ENCODE measurements around the gene PLXDC2. TPM values are rescaled to one million over a fixed set of nuclear protein-coding genes. Genes with fewer than 3 reads are reported as not detected.

PLXDC2 gene
- total and polyA plus RNA-seq, 10 of the 15 experiments (the other 5 are each of a cell fraction or from before 2014, with no cell fraction given), result 0.05 to 1.8 (median 0.14) TPM; not detected in 2

DNA sequence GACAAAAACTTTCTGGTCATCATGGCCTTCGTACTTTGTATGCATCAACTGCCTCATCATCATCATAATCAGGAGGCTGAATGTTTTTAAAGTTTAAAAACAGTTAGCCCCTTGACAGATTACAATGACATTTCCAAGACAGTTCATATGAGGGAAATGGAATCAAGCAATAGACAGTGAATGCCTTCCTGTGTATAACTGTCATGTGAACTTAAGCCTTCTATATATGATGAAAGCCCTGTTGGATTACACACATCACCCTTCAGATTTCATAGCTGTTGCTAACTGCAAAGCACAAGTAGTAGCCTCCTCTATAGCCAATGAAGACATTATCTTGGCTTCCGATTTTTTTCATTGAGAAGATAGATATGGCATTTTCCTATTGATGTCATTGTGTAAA is 154.0 kb downstream of the PLXDC2 start (continued):
- TF ChIP-seq TCF12 (IDR thresholded peaks at IDR 0.05; ENCODE audit: low read depth, low read length) (no peak), ZNF217 (IDR thresholded peaks at IDR 0.05) (no peak), NFYA (IDR thresholded peaks at IDR 0.05; ENCODE audit: borderline replicate concordance, low read depth, low read length) (no peak), LARP7 (IDR thresholded peaks at IDR 0.05) (no peak), DPF2 (IDR thresholded peaks at IDR 0.05) (no peak), NBN (IDR thresholded peaks at IDR 0.05) (no peak), RELA (IDR thresholded peaks at IDR 0.05; ENCODE audit: borderline replicate concordance, partially characterized antibody) (no peak)
- TF ChIP-seq, protein P1, sequence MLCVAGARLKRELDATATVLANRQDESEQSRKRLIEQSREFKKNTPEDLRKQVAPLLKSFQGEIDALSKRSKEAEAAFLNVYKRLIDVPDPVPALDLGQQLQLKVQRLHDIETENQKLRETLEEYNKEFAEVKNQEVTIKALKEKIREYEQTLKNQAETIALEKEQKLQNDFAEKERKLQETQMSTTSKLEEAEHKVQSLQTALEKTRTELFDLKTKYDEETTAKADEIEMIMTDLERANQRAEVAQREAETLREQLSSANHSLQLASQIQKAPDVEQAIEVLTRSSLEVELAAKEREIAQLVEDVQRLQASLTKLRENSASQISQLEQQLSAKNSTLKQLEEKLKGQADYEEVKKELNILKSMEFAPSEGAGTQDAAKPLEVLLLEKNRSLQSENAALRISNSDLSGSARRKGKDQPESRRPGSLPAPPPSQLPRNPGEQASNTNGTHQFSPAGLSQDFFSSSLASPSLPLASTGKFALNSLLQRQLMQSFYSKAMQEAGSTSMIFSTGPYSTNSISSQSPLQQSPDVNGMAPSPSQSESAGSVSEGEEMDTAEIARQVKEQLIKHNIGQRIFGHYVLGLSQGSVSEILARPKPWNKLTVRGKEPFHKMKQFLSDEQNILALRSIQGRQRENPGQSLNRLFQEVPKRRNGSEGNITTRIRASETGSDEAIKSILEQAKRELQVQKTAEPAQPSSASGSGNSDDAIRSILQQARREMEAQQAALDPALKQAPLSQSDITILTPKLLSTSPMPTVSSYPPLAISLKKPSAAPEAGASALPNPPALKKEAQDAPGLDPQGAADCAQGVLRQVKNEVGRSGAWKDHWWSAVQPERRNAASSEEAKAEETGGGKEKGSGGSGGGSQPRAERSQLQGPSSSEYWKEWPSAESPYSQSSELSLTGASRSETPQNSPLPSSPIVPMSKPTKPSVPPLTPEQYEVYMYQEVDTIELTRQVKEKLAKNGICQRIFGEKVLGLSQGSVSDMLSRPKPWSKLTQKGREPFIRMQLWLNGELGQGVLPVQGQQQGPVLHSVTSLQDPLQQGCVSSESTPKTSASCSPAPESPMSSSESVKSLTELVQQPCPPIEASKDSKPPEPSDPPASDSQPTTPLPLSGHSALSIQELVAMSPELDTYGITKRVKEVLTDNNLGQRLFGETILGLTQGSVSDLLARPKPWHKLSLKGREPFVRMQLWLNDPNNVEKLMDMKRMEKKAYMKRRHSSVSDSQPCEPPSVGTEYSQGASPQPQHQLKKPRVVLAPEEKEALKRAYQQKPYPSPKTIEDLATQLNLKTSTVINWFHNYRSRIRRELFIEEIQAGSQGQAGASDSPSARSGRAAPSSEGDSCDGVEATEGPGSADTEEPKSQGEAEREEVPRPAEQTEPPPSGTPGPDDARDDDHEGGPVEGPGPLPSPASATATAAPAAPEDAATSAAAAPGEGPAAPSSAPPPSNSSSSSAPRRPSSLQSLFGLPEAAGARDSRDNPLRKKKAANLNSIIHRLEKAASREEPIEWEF (IDR thresholded peaks at IDR 0.05; ENCODE audit: insufficient replicate concordance, low read depth, low read length), result no peak

DNA sequence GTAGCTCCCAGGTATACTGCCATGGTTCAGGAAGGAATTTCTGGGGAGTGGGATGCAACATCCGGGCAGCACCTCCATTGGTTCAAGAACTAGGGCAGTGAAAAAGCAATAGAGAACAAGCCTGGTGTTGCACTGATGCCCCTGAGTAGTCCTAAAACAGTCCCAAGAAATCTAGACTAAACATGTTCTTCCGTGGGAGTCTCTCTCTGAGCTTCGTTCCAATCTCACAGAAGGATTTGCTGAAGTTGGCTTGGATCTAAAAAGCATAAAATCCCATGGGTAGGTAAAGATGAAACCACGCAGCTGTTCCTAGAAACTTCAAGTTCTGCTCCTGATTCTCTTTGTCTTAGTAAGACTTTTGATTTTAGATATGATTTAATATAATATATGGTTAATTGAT is 154.5 kb downstream of the PLXDC2 start:
- ATAC-seq (no peak), DNase-seq (ENCODE audit: low read depth, low spot score) (no peak), FAIRE-seq (no peak)
- no peaks in the 10 kb centered on the region for H3K4me1 ChIP-seq (ENCODE audit: control insufficient read depth, insufficient read depth, low read length)
- CTCF ChIA-PET, result interaction anchor here (0.6 to 1.6 kb wide), 2 partner anchors 12 to 176 kb away, joined by 3 read pairs; no protein-coding TSS in a partner anchor
- no peaks in the 10 kb centered on the region for H3K9me3 ChIP-seq (replicated peaks; ENCODE audit: control insufficient read depth, insufficient read depth, low read length)
- no TSS peak for BruUV-seq (replicated peaks)
- POLR2A ChIA-PET, result interaction anchor here (1.6 kb wide), 1 partner anchor 34 kb away, joined by 3 read pairs; no protein-coding TSS in a partner anchor
- in situ Hi-C loops (cut with MboI), result no loop called here
- H2AFZ ChIP-seq (ENCODE audit: control insufficient read depth, low read depth, low read length), result no peak overlapping the region
- H3K4me2 ChIP-seq (ENCODE audit: control insufficient read depth, insufficient read depth), result no peak overlapping the region
- intact Hi-C loops (cut with micrococcal nuclease; ENCODE audit: unreplicated experiment), result no loop called here
- 4% methylated on average over 4 of the region's 4 CpGs for WGBS (ENCODE audit: insufficient coverage, insufficient replicate concordance, low lambda C conversion rate, missing lambda C conversion rate)
- H4K20me1 ChIP-seq (ENCODE audit: control insufficient read depth, insufficient read depth), result no peaks in the 10 kb centered on the region
- H3K79me2 ChIP-seq (ENCODE audit: control insufficient read depth, insufficient read depth, low read length), result no peaks in the 10 kb centered on the region
- no peak overlapping the region for H3K9ac ChIP-seq (ENCODE audit: control insufficient read depth, insufficient read depth, low read length)
- no peak overlapping the region for H3K4me3 ChIP-seq
- H3K27me3 ChIP-seq (replicated peaks in 1 of 2; ENCODE audit: control insufficient read depth in 2 of 2, insufficient read depth in 2 of 2, low read length in 1 of 2), result no peaks in the 10 kb centered on the region
- SMC1A ChIA-PET (ENCODE audit: uncharacterized antibody, unreplicated experiment), result interaction anchor here (0.9 to 6.9 kb wide), 5 partner anchors 11 to 72 kb away, joined by 3 to 44 read pairs (median 4); no protein-coding TSS in a partner anchor
- RAD21 ChIA-PET (ENCODE audit: unreplicated experiment), result interaction anchor here (1.2 to 1.6 kb wide), 3 partner anchors 12 to 48 kb away, joined by 3 to 5 read pairs (median 4); no protein-coding TSS in a partner anchor
- no peak overlapping the region for H3K27ac ChIP-seq (ENCODE audit: control insufficient read depth, insufficient read depth)
- H3K36me3 ChIP-seq (ENCODE audit: control insufficient read depth in 2 of 2, insufficient read depth in 2 of 2, low read length in 1 of 2), result no peaks in the 10 kb centered on the region
- no peak for TF ChIP-seq ESRRA (IDR thresholded peaks at IDR 0.05; ENCODE audit: low read length)
- TF ChIP-seq MEF2A (IDR thresholded peaks at IDR 0.05; ENCODE audit: insufficient read depth, low read depth, low read length), result no peak
- no peak for TF ChIP-seq ZNF24 (IDR thresholded peaks at IDR 0.05)
- TF ChIP-seq, protein P2, sequence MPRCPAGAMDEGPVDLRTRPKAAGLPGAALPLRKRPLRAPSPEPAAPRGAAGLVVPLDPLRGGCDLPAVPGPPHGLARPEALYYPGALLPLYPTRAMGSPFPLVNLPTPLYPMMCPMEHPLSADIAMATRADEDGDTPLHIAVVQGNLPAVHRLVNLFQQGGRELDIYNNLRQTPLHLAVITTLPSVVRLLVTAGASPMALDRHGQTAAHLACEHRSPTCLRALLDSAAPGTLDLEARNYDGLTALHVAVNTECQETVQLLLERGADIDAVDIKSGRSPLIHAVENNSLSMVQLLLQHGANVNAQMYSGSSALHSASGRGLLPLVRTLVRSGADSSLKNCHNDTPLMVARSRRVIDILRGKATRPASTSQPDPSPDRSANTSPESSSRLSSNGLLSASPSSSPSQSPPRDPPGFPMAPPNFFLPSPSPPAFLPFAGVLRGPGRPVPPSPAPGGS (IDR thresholded peaks at IDR 0.05; ENCODE audit: borderline replicate concordance, insufficient read depth, low read depth, low read length, poor library complexity, severe bottlenecking), result no peak
- TF ChIP-seq, protein P3, sequence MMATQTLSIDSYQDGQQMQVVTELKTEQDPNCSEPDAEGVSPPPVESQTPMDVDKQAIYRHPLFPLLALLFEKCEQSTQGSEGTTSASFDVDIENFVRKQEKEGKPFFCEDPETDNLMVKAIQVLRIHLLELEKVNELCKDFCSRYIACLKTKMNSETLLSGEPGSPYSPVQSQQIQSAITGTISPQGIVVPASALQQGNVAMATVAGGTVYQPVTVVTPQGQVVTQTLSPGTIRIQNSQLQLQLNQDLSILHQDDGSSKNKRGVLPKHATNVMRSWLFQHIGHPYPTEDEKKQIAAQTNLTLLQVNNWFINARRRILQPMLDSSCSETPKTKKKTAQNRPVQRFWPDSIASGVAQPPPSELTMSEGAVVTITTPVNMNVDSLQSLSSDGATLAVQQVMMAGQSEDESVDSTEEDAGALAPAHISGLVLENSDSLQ (IDR thresholded peaks at IDR 0.05), result no peak
- no peak for TF ChIP-seq GATAD2B (conservative IDR thresholded peaks at IDR 0.05; ENCODE audit: low read depth)
- no peak for TF ChIP-seq YBX1 (IDR thresholded peaks at IDR 0.05)
- TF ChIP-seq NRF1 (conservative IDR thresholded peaks at IDR 0.05; ENCODE audit: low read depth, low read length), result no peak
